K562 (cell line): ENCODE results near the gene NME4. TPM values are rescaled to one million over a fixed set of nuclear protein-coding genes. Genes with fewer than 3 reads are reported as not detected.

Experiments used
- C11orf30 ChIP-seq: fragments of 450-650 bp; IDR thresholded peaks from 2 replicates; pipeline ENCODE4 v1.6.1; 2016; ENCODE audit warnings: low read depth, mild to moderate bottlenecking
- GATAD2A ChIP-seq: fragments of 450-650 bp; IDR thresholded peaks from 2 replicates; pipeline ENCODE4 v1.6.1; 2017
- HDAC2 ChIP-seq: fragments of 450-650 bp; IDR thresholded peaks from 2 replicates; pipeline ENCODE4 v1.6.1; 2016; ENCODE audit warnings: mild to moderate bottlenecking
- KAT2B ChIP-seq: IDR thresholded peaks from one replicate; pipeline ENCODE4 v1.6.1; 2012; ENCODE audit warnings: low read depth, mild to moderate bottlenecking, control low read depth, inconsistent platforms, low read length, moderate library complexity
- KDM2B ChIP-seq: fragments of 250-450 bp; sonication (Bioruptor Pico); IDR thresholded peaks from 2 replicates; pipeline ENCODE4 v1.8.0; 2021; ENCODE audit warnings: mild to moderate bottlenecking, moderate library complexity
- MBD2 ChIP-seq: sonication (generic); IDR thresholded peaks from 2 replicates; pipeline ENCODE4 v1.6.1; 2016; ENCODE audit warnings: low read depth, borderline replicate concordance
- MYC ChIP-seq, 2 experiments: fragments of 250-450 bp in 1 of 2; sonication (Bioruptor Pico) in 1 of 2; IDR thresholded peaks; 2 replicates each; pipeline versions ENCODE4 v1.5.1 to v1.6.1; 2012 to 2021; ENCODE audit warnings: low read depth in 2 of 2, borderline replicate concordance in 1 of 2, improper control_type of control experiment in 1 of 2, low read length in 1 of 2, mild to moderate bottlenecking in 1 of 2, moderate library complexity in 1 of 2
- NCOA2 ChIP-seq, 2 experiments: fragments of 450-650 bp; IDR thresholded peaks; 2 replicates each; pipeline ENCODE4 v1.6.1; 2018; ENCODE audit warnings: mild to moderate bottlenecking in 2 of 2, moderate library complexity in 1 of 2; ENCODE audit not compliant: partially characterized antibody in 2 of 2
- NR2F6 ChIP-seq: fragments of 450-650 bp; formaldehyde crosslinking; IDR thresholded peaks from 2 replicates; pipeline ENCODE4 v1.4.0; 2020; ENCODE audit warnings: mild to moderate bottlenecking
- SMARCE1 ChIP-seq: fragments of 450-650 bp; IDR thresholded peaks from 2 replicates; pipeline ENCODE4 v1.7.1; 2016; ENCODE audit warnings: mild to moderate bottlenecking
- TAF1 ChIP-seq: IDR thresholded peaks from 2 replicates; pipeline ENCODE4 v1.6.1; 2011; ENCODE audit warnings: mild to moderate bottlenecking, low read length, moderate library complexity; ENCODE audit not compliant: insufficient read depth, control insufficient read depth, severe bottlenecking; ENCODE audit errors: extremely low read depth
- ZNF143 ChIP-seq: sonication (generic); formaldehyde crosslinking; IDR thresholded peaks from 2 replicates; pipeline ENCODE4 v1.9.0; 2022; ENCODE audit warnings: mild to moderate bottlenecking, missing genetic modification reagents
- polyA plus RNA-seq, 8 experiments: library from polyadenylated mRNA; depleted of rRNA in 4 of 8; stranded (reverse) in 5 of 8; unstranded in 3 of 8; fragments of >200 nt; fragmentation: Nextera tagmentation in 2 of 8; fragmentation: Illumina TruSeq in 1 of 8; extraction: Ambion mirVana in 2 of 8; extraction: Trizol in 1 of 8; gene quantifications; 2 replicates each; pipeline versions ENCODE4 v1.2.1 to v1.2.3, GENCODE V29; 2011 to 2014; ENCODE audit warnings: inconsistent platforms in 1 of 8, missing spikeins in 1 of 8
- total RNA-seq, 7 experiments: library from RNA; depleted of rRNA in 6 of 7; stranded (reverse); fragments of >200 nt in 6 of 7; fragmentation: Illumina TruSeq in 2 of 7; extraction: Trizol in 2 of 7; gene quantifications; 2 replicates each; pipeline versions ENCODE4 v1.2.1 to v1.2.3, GENCODE V29; 2011 to 2021; ENCODE audit warnings: low replicate concordance in 1 of 7
- TF ChIP-seq, protein P1 (sequence below), 3 experiments: fragments of 200-800 bp in 1 of 3; fragments of 250-450 bp in 1 of 3; fragments of 450-650 bp in 1 of 3; sonication (Bioruptor Pico) in 1 of 3; sonication (Bioruptor generic) in 1 of 3; formaldehyde crosslinking in 1 of 3; IDR thresholded peaks; 2 replicates each; pipeline versions ENCODE4 v1.6.1 to v1.8.0; 2016 to 2022; ENCODE audit warnings: mild to moderate bottlenecking in 2 of 3, missing genetic modification characterization in 2 of 3, missing compliant biosample characterization in 1 of 3, moderate library complexity in 1 of 3
- TF ChIP-seq, protein P2 (sequence below), 2 experiments: IDR thresholded peaks; 2 replicates each; pipeline ENCODE4 v1.6.1; 2011; ENCODE audit warnings: borderline replicate concordance in 1 of 2, control low read depth in 1 of 2, low read depth in 1 of 2, low read length in 1 of 2, mild to moderate bottlenecking in 1 of 2, mixed read lengths in 1 of 2, moderate library complexity in 1 of 2; ENCODE audit not compliant: insufficient read depth in 1 of 2, insufficient read length in 1 of 2, poor library complexity in 1 of 2, severe bottlenecking in 1 of 2; ENCODE audit errors: extremely low read depth in 1 of 2
- TF ChIP-seq, protein P3 (sequence below), 2 experiments: fragments of 200-800 bp in 1 of 2; sonication (Bioruptor generic) in 1 of 2; sonication (generic) in 1 of 2; formaldehyde crosslinking in 1 of 2; IDR thresholded peaks in 1 of 2; conservative IDR thresholded peaks in 1 of 2; 2 replicates each; pipeline versions ENCODE4 v1.5.0 to v1.6.1; 2016 to 2020; ENCODE audit warnings: missing compliant biosample characterization in 1 of 2, missing genetic modification characterization in 1 of 2, missing genetic modification reagents in 1 of 2
- TF ChIP-seq, protein P4 (sequence below): fragments of 450-650 bp; IDR thresholded peaks from 2 replicates; pipeline ENCODE4 v1.6.1; 2014; ENCODE audit warnings: low read depth, mild to moderate bottlenecking, moderate library complexity, borderline replicate concordance

Gene NME4
- total and polyA plus RNA-seq, 9 of the 15 experiments (the other 6 are each of a cell fraction or from before 2014, with no cell fraction given) = 15.4 to 264 (median 139) TPM

DNA sequence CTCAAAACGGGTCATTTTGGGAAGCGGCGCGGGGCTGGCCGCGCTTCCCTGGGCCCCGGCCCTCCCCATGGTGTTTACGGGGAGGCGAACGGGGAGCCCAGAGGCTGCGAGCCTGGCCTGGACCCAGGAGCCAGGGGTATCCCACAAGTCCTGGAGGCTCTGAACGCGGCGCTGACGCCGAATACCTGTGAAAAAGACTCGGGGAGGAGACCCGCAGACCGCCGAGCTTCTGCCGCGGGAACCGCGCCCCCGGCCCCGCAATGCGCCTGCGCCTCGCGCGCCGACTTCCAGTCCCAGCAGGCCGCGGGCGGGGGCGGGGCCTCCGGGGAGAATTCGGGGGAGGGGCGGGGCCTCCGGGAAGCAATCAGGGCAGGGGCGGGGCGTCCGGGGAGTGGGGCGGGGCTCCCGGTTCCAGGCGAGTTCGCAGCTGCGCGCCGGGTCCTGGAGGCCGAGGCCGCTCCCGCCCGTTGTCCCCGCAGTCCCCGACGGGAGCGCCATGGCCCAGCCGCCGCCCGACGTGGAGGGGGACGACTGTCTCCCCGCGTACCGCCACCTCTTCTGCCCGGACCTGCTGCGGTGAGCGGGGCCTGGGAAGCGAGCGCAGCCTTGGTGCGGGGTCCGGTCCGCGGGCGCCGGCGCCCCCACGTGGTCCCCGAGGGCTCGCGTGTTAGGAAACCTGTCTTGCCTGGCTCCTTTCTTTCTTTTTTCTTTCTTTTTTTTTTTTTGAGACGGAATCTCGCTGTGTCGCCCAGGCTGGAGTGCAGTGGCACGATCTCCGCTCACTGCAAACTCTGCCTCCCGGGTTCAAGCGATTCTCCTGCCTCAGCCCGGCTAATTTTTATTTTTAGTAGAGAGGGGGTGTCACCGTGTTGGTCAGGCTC, 4.7 kb downstream of the NME4 start, which contains the start of gene DECR2 (continued):
- TF ChIP-seq, protein P1, sequence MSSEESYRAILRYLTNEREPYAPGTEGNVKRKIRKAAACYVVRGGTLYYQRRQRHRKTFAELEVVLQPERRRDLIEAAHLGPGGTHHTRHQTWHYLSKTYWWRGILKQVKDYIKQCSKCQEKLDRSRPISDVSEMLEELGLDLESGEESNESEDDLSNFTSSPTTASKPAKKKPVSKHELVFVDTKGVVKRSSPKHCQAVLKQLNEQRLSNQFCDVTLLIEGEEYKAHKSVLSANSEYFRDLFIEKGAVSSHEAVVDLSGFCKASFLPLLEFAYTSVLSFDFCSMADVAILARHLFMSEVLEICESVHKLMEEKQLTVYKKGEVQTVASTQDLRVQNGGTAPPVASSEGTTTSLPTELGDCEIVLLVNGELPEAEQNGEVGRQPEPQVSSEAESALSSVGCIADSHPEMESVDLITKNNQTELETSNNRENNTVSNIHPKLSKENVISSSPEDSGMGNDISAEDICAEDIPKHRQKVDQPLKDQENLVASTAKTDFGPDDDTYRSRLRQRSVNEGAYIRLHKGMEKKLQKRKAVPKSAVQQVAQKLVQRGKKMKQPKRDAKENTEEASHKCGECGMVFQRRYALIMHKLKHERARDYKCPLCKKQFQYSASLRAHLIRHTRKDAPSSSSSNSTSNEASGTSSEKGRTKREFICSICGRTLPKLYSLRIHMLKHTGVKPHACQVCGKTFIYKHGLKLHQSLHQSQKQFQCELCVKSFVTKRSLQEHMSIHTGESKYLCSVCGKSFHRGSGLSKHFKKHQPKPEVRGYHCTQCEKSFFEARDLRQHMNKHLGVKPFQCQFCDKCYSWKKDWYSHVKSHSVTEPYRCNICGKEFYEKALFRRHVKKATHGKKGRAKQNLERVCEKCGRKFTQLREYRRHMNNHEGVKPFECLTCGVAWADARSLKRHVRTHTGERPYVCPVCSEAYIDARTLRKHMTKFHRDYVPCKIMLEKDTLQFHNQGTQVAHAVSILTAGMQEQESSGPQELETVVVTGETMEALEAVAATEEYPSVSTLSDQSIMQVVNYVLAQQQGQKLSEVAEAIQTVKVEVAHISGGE (CRISPR knock-in tag; IDR thresholded peaks at IDR 0.05) = peak in 1 of 3 experiments; percentile 61; a peak in 1 of 6 replicates
- TF ChIP-seq, protein P2, sequence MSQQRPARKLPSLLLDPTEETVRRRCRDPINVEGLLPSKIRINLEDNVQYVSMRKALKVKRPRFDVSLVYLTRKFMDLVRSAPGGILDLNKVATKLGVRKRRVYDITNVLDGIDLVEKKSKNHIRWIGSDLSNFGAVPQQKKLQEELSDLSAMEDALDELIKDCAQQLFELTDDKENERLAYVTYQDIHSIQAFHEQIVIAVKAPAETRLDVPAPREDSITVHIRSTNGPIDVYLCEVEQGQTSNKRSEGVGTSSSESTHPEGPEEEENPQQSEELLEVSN (IDR thresholded peaks at IDR 0.05; ENCODE audit: borderline replicate concordance in 1 of 2, extremely low read depth in 1 of 2, insufficient read depth in 1 of 2, insufficient read length in 1 of 2, low read depth in 1 of 2, low read length in 1 of 2, poor library complexity in 1 of 2, severe bottlenecking in 1 of 2) = peak; percentile 78 to 85
- no peak for TF ChIP-seq NCOA2 (IDR thresholded peaks at IDR 0.05; ENCODE audit: partially characterized antibody in 2 of 2)
- TF ChIP-seq GATAD2A = 0 out of 2 replicates have a peak, but pooled peaks have one; percentile 11
- TF ChIP-seq C11orf30 = no peak
- peak; percentile 96 for TF ChIP-seq KDM2B (CRISPR knock-in tag)
- TF ChIP-seq SMARCE1 = peak; percentile 27; the same call in 1 of the 2 replicates
- peak; percentile 72 for TF ChIP-seq MYC (IDR thresholded peaks at IDR 0.05; ENCODE audit: low read depth, low read length)
- no peak; the same call in 1 of the 2 replicates for TF ChIP-seq MYC (CRISPR knock-in tag; IDR thresholded peaks at IDR 0.05; ENCODE audit: borderline replicate concordance, low read depth)
- 0 out of 2 replicates have a peak, but pooled peaks have one; percentile 21 for TF ChIP-seq ZNF143 (CRISPR knock-in tag)
- peak; percentile 17; the same call in 1 of the 2 replicates for TF ChIP-seq HDAC2
- TF ChIP-seq KAT2B = no peak
- TF ChIP-seq MBD2 = peak; percentile 18; the same call in 1 of the 2 replicates
- peak; percentile 41 for TF ChIP-seq TAF1
- TF ChIP-seq, protein P3, sequence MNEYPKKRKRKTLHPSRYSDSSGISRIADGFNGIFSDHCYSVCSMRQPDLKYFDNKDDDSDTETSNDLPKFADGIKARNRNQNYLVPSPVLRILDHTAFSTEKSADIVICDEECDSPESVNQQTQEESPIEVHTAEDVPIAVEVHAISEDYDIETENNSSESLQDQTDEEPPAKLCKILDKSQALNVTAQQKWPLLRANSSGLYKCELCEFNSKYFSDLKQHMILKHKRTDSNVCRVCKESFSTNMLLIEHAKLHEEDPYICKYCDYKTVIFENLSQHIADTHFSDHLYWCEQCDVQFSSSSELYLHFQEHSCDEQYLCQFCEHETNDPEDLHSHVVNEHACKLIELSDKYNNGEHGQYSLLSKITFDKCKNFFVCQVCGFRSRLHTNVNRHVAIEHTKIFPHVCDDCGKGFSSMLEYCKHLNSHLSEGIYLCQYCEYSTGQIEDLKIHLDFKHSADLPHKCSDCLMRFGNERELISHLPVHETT (CRISPR knock-in tag; conservative IDR thresholded peaks at IDR 0.05 in 1 of 2, IDR thresholded peaks at IDR 0.05 in 1 of 2) = peak in 1 of 2 experiments; percentile 85; a peak in 2 of 4 replicates
- 0 out of 2 replicates have a peak, but pooled peaks have one; percentile 49 for TF ChIP-seq NR2F6 (CRISPR knock-in tag)
- TF ChIP-seq, protein P4, sequence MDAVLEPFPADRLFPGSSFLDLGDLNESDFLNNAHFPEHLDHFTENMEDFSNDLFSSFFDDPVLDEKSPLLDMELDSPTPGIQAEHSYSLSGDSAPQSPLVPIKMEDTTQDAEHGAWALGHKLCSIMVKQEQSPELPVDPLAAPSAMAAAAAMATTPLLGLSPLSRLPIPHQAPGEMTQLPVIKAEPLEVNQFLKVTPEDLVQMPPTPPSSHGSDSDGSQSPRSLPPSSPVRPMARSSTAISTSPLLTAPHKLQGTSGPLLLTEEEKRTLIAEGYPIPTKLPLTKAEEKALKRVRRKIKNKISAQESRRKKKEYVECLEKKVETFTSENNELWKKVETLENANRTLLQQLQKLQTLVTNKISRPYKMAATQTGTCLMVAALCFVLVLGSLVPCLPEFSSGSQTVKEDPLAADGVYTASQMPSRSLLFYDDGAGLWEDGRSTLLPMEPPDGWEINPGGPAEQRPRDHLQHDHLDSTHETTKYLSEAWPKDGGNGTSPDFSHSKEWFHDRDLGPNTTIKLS = peak; percentile 27; the same call in 1 of the 2 replicates
